H9 (cell line): ENCODE results near the gene STX8. TPM values are rescaled to one million over a fixed set of nuclear protein-coding genes. Genes with fewer than 3 reads are reported as not detected.

Experiments
- DNase-seq: peaks from one replicate; pipeline ENCODE4 v3.0.0-alpha.2; 2017
- H2AFZ ChIP-seq: one replicate; pipeline ENCODE4 v1.6.1; 2013; ENCODE audit warnings: mild to moderate bottlenecking, low read length, control low read depth, moderate library complexity
- H2AK5ac ChIP-seq: 2 replicates; pipeline ENCODE4 v1.6.1; 2013; ENCODE audit warnings: low read length, control low read depth, mixed read lengths; ENCODE audit not compliant: insufficient read length
- H2BK120ac ChIP-seq: one replicate; pipeline ENCODE4 v1.6.1; 2013; ENCODE audit warnings: low read depth, mild to moderate bottlenecking, low read length, control low read depth, inconsistent platforms; ENCODE audit not compliant: poor library complexity, severe bottlenecking
- H2BK12ac ChIP-seq: 2 replicates; pipeline ENCODE4 v1.6.1; 2013; ENCODE audit warnings: low read length, control low read depth, mixed read lengths, low read depth; ENCODE audit not compliant: insufficient read length
- H2BK15ac ChIP-seq: 2 replicates; pipeline ENCODE4 v1.6.1; 2013; ENCODE audit warnings: low read depth, low read length, control low read depth
- H2BK20ac ChIP-seq: one replicate; pipeline ENCODE4 v1.6.1; 2013; ENCODE audit warnings: low read depth, mild to moderate bottlenecking, low read length, control low read depth, inconsistent platforms; ENCODE audit not compliant: poor library complexity, severe bottlenecking
- H2BK5ac ChIP-seq: 2 replicates; pipeline ENCODE4 v1.6.1; 2013; ENCODE audit warnings: low read length, control low read depth, mixed read lengths; ENCODE audit not compliant: insufficient read length
- H3K14ac ChIP-seq: 2 replicates; pipeline ENCODE4 v1.6.1; 2013; ENCODE audit warnings: low read length, control low read depth; ENCODE audit not compliant: insufficient read depth
- H3K18ac ChIP-seq: 2 replicates; pipeline ENCODE4 v1.6.1; 2013; ENCODE audit warnings: low read depth, mild to moderate bottlenecking, mixed read lengths, low read length, control low read depth; ENCODE audit not compliant: insufficient read length
- H3K23ac ChIP-seq: 2 replicates; pipeline ENCODE4 v1.6.1; 2013; ENCODE audit warnings: low read length, control low read depth, mixed read lengths, low read depth; ENCODE audit not compliant: insufficient read length
- H3K23me2 ChIP-seq: 2 replicates; pipeline ENCODE4 v1.6.1; 2013; ENCODE audit warnings: low read depth, mild to moderate bottlenecking, mixed read lengths, low read length, control low read depth; ENCODE audit not compliant: insufficient read length, poor library complexity, severe bottlenecking
- H3K27ac ChIP-seq: 2 replicates; pipeline ENCODE4 v1.5.1; 2013; ENCODE audit warnings: low read length, control low read depth, mixed read lengths, low read depth; ENCODE audit not compliant: insufficient read length
- H3K27me3 ChIP-seq: 2 replicates; pipeline ENCODE4 v1.6.1; 2013; ENCODE audit warnings: low read length, control low read depth, inconsistent platforms; ENCODE audit not compliant: insufficient read depth
- H3K4ac ChIP-seq: 2 replicates; pipeline ENCODE4 v1.6.1; 2013; ENCODE audit warnings: low read depth, mild to moderate bottlenecking, control low read depth, inconsistent platforms, low read length, moderate library complexity
- H3K4me1 ChIP-seq: 2 replicates; pipeline ENCODE4 v1.6.1; 2013; ENCODE audit warnings: low read length, control low read depth, inconsistent platforms; ENCODE audit not compliant: insufficient read depth
- H3K4me2 ChIP-seq: 2 replicates; pipeline ENCODE4 v1.6.1; 2013; ENCODE audit warnings: low read length, control low read depth, mixed read lengths; ENCODE audit not compliant: insufficient read length, insufficient read depth
- H3K56ac ChIP-seq: 2 replicates; pipeline ENCODE4 v1.6.1; 2013; ENCODE audit warnings: low read depth, mild to moderate bottlenecking, mixed read lengths, low read length, control low read depth; ENCODE audit not compliant: insufficient read length
- H3K79me1 ChIP-seq: 2 replicates; pipeline ENCODE4 v1.6.1; 2013; ENCODE audit warnings: low read depth, mild to moderate bottlenecking, moderate library complexity, low read length, control low read depth, inconsistent platforms; ENCODE audit not compliant: insufficient read depth, poor library complexity, severe bottlenecking
- H3K79me2 ChIP-seq: 2 replicates; pipeline ENCODE4 v1.6.1; 2013; ENCODE audit warnings: low read length, control low read depth, inconsistent platforms; ENCODE audit not compliant: insufficient read depth
- H3K9ac ChIP-seq: 2 replicates; pipeline ENCODE4 v1.6.1; 2013; ENCODE audit warnings: low read length, control low read depth, mixed read lengths; ENCODE audit not compliant: insufficient read length; ENCODE audit errors: extremely low read depth
- H3K9me3 ChIP-seq: one replicate; pipeline ENCODE4 v1.6.1; 2013; ENCODE audit warnings: low read depth, low read length, inconsistent platforms; ENCODE audit not compliant: control insufficient read depth
- H3T11ph ChIP-seq: one replicate; pipeline ENCODE4 v1.6.1; 2013; ENCODE audit warnings: mild to moderate bottlenecking, low read length, control low read depth, inconsistent platforms
- H4K20me1 ChIP-seq: one replicate; pipeline ENCODE4 v1.6.1; 2013; ENCODE audit not compliant: control insufficient read depth, insufficient read length, insufficient read depth
- H4K5ac ChIP-seq: 2 replicates; pipeline ENCODE4 v1.6.1; 2013; ENCODE audit warnings: low read depth, mild to moderate bottlenecking, mixed read lengths, low read length, control low read depth; ENCODE audit not compliant: insufficient read length
- H4K8ac ChIP-seq: replicated peaks from 2 replicates; pipeline ENCODE4 v1.6.1; 2013; ENCODE audit warnings: low read length, control low read depth, mixed read lengths, low read depth; ENCODE audit not compliant: insufficient read length
- H4K91ac ChIP-seq: 2 replicates; pipeline ENCODE4 v1.6.1; 2013; ENCODE audit warnings: low read depth, mild to moderate bottlenecking, moderate library complexity, mixed read lengths, low read length, control low read depth; ENCODE audit not compliant: insufficient read length
- H3K27ac Mint-ChIP-seq, 3 experiments: 2 replicates in 2 of 3; 3 replicates in 1 of 3; pipeline ENCODE4 v1.8.0; 2020 to 2021; ENCODE audit warnings: mixed read lengths in 3 of 3, mild to moderate bottlenecking in 1 of 3, moderate library complexity in 1 of 3
- H3K27me3 Mint-ChIP-seq: 2 replicates; pipeline ENCODE4 v1.8.0; 2021; ENCODE audit warnings: low read depth, mild to moderate bottlenecking, moderate library complexity, mixed read lengths
- H3K36me3 Mint-ChIP-seq, 3 experiments: 2 replicates in 2 of 3; 3 replicates in 1 of 3; pipeline ENCODE4 v1.8.0; 2020 to 2021; ENCODE audit warnings: low read depth in 3 of 3, mixed read lengths in 3 of 3; ENCODE audit not compliant: insufficient read depth in 1 of 3
- H3K4me1 Mint-ChIP-seq, 2 experiments: 2 replicates each; pipeline ENCODE4 v1.8.0; 2020; ENCODE audit warnings: mixed read lengths in 2 of 2
- H3K4me3 Mint-ChIP-seq, 2 experiments: 2 replicates in 1 of 2; 3 replicates in 1 of 2; pipeline ENCODE4 v1.8.0; 2020 to 2021; ENCODE audit warnings: mild to moderate bottlenecking in 2 of 2, mixed read lengths in 2 of 2, moderate library complexity in 1 of 2
- H3K9me3 Mint-ChIP-seq, 2 experiments: 2 replicates in 1 of 2; 3 replicates in 1 of 2; pipeline ENCODE4 v1.8.0; 2020; ENCODE audit warnings: mild to moderate bottlenecking in 2 of 2, mixed read lengths in 2 of 2, moderate library complexity in 1 of 2
- WGBS: extraction: QIAGEN DNeasy Blood & Tissue Kit; methylation state at CpG from one replicate; pipeline ENCODE4 v1.1.7; 2013; ENCODE audit warnings: missing lambda C conversion rate, low lambda C conversion rate, mixed read lengths; ENCODE audit not compliant: insufficient read length; ENCODE audit errors: extremely low coverage; 5-methylcytosine and 5-hydroxymethylcytosine counted together
- total RNA-seq: library from RNA; stranded (reverse); gene quantifications from 2 replicates; pipeline ENCODE4 v1.2.1, GENCODE V29; 2021
- TF ChIP-seq, protein P1 (sequence below): fragments of 200-600 bp; sonication (generic); conservative IDR thresholded peaks from 3 replicates; pipeline ENCODE4 v1.8.0; 2021; ENCODE audit warnings: antibody characterized with exemption, mild to moderate bottlenecking

STX8 gene
- total RNA-seq, 1 experiment from 2014 or later, result 55.1 TPM

DNA sequence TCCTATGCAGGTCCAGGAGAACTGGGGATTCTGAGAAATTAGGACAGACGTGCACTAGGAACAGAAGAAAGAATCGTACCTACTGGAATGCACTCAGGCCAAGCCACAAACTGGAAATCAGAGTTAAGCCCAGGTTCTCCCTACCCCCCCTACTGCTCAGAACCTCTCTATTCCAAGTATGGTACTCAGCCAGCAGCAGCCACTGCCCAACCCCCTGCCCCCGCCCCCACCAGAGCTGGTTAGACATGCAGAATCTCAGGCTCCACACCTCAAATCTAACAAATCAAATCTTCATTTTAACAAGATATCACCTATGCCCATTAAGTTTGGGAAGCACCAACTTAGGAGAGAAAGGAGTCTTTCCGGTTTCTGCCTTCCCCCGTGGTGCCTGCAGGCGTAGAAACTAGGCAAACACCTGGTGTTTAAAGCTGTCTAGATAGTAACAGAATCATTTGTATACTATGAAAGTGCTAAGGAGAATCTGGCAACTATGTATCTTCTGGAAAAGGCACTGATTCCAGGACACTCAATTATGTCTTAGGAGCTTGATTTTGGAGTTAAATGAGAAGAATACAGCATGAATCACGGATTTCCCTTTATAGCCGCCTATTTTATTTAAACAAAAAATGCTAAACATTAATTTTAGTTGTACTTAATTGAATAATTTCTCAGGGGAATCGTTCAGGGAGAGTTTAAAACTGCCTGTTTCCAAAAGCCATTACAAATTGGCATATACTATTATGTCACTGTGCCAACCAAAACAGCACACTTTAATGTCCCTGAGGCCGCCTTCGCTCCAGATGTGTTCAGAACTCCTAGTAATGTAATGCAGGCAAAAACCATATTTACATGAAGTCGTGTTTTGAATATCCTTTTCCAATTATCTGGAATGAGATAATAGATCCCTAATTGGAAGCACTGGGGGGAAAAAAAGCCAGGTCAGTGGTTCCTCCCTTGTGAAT, 166.5 kb downstream of the STX8 start:
- H4K8ac ChIP-seq, result no peak overlapping the region
- Mint-ChIP-seq H3K36me3 (no peaks in the 10 kb centered on the region), H3K4me1 (peaks cover 18 to 21% of the 10 kb centered on the region in 2 experiments), H3K27me3 (no peaks in the 10 kb centered on the region), H3K9me3 (no peaks in the 10 kb centered on the region), H3K27ac (peak overlapping the region in 1 of 3 experiments; percentile 12; a peak in 1 of 7 replicates), H3K4me3 (no peak overlapping the region)
- no peak overlapping the region for H4K91ac ChIP-seq
- H2BK5ac ChIP-seq, result no peak overlapping the region
- no peak overlapping the region for H4K5ac ChIP-seq
- H3K23ac ChIP-seq, result no peak overlapping the region
- H2AK5ac ChIP-seq, result no peak overlapping the region
- H3K18ac ChIP-seq, result no peak overlapping the region
- H2BK120ac ChIP-seq, result no peak overlapping the region
- no CpG with 5 or more reads among the region's 12 CpGs for WGBS
- no peak overlapping the region for H2BK15ac ChIP-seq
- H3K79me1 ChIP-seq, result no peaks in the 10 kb centered on the region
- no peaks in the 10 kb centered on the region for H4K20me1 ChIP-seq
- no peak overlapping the region for H2BK12ac ChIP-seq
- TF ChIP-seq, protein P1, sequence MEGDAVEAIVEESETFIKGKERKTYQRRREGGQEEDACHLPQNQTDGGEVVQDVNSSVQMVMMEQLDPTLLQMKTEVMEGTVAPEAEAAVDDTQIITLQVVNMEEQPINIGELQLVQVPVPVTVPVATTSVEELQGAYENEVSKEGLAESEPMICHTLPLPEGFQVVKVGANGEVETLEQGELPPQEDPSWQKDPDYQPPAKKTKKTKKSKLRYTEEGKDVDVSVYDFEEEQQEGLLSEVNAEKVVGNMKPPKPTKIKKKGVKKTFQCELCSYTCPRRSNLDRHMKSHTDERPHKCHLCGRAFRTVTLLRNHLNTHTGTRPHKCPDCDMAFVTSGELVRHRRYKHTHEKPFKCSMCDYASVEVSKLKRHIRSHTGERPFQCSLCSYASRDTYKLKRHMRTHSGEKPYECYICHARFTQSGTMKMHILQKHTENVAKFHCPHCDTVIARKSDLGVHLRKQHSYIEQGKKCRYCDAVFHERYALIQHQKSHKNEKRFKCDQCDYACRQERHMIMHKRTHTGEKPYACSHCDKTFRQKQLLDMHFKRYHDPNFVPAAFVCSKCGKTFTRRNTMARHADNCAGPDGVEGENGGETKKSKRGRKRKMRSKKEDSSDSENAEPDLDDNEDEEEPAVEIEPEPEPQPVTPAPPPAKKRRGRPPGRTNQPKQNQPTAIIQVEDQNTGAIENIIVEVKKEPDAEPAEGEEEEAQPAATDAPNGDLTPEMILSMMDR, result no peak
- no peak overlapping the region for H3K27ac ChIP-seq
- no peaks in the 10 kb centered on the region for H3K4me1 ChIP-seq
- H3K79me2 ChIP-seq, result no peaks in the 10 kb centered on the region
- H3K23me2 ChIP-seq, result no peaks in the 10 kb centered on the region
- H3K9me3 ChIP-seq, result no peaks in the 10 kb centered on the region
- H3K56ac ChIP-seq, result no peak overlapping the region
- H3K14ac ChIP-seq, result no peak overlapping the region
- H3K4me2 ChIP-seq, result no peak overlapping the region
- DNase-seq, result no peak
- H3K4ac ChIP-seq, result no peak overlapping the region
- H3K27me3 ChIP-seq, result no peaks in the 10 kb centered on the region
- no peak overlapping the region for H2BK20ac ChIP-seq
- no peak overlapping the region for H3T11ph ChIP-seq
- H3K9ac ChIP-seq, result no peak overlapping the region
- H2AFZ ChIP-seq, result no peak overlapping the region
